ENCODE measurements around the gene DNAJB11. TPM values are rescaled to one million over a fixed set of nuclear protein-coding genes. Genes with fewer than 3 reads are reported as not detected.
A peak's percentile ranks its signal among the peaks of the same experiment; 100 is the strongest.

The DNAJB11 gene
- total and polyA plus RNA-seq, 2 experiments from 2014 or later, result 72.6 to 85.6 TPM

DNA sequence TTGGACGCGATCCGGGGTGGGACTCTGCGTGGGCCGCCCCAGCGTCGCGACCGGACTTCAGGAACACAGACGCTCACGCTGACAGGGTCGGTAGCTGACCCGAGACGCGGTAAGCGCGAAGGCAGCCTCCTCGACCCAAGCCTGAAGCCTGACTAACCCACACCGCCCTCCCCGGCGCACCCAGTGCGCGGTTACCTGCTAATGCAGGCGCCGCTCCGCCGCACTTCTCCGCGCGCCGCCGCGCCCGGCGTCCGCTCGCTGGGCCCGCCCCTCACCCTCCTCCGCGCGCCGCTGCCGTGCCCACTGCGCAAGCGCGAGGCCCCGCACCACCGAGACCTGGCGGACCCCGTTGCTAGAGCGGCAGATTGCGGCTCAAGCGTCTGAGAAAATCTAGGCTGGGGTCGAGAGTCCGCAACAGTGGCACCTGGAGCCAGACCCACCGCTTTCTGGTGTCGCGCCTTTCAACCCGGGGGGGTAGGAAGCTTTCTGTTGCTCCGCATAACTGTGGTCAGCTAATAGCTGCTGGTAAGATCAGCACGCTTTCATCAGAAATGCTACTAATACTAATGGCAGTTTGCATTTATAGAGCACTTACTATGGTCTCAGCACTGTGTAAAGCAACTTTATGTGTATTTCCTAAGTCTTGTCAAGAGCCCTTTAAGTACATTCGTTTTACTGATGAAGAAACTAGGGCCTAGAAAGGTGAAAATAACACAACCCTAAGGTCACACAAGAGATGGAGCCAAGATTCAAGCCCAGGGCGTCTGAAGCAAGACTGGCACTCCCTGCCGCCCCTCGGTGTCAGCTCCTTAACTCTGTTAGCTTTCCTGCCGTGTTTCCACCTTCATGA lies 3.2 kb upstream of the DNAJB11 start, which contains the start of gene TBCCD1:
Gene TBCCD1 (minus strand): TSS at position 268 of the 850 bp plus-strand sequence. CDS start 3,010 bp downstream, outside the sequence.
- Mint-ChIP-seq H3K36me3 (ENCODE audit: low read depth) (0 out of 3 replicates have a peak, but pooled peaks cover 3% of the 10 kb centered on the region), H3K4me1 (peaks cover 21% of the 10 kb centered on the region)
- peaks cover 25% of the 10 kb centered on the region for H3K4me1 ChIP-seq (ENCODE audit: insufficient read depth)

More for the DNA sequence above, 3.2 kb upstream of the DNAJB11 start, which contains the start of gene TBCCD1:
- H3K27ac Mint-ChIP-seq, result peak within 1 kb of the TSS; percentile 94
- peak within 1 kb of the TSS; percentile 96 for H3K4me3 ChIP-seq
- H3K4me3 Mint-ChIP-seq, result peak within 1 kb of the TSS; percentile 80
- 0 out of 2 replicates have a peak, but pooled peaks cover 8% of the 10 kb centered on the region for H4K20me1 ChIP-seq (replicated peaks; ENCODE audit: insufficient read depth)
- peak within 1 kb of the TSS; percentile 85 for H3K27ac ChIP-seq (ENCODE audit: low read depth)
- no peaks in the 10 kb centered on the region for H3K27me3 ChIP-seq (ENCODE audit: insufficient read depth)
- H2AFZ ChIP-seq, result peak within 1 kb of the TSS; percentile 97
- peak; percentile 77 for ATAC-seq
- DNase-seq (ENCODE audit: low spot score), result peak; percentile 89
- peaks cover 2% of the 10 kb centered on the region; the same call in 1 of the 2 replicates for H3F3A ChIP-seq (replicated peaks; ENCODE audit: low read depth)
- H3K4me2 ChIP-seq, result peak within 1 kb of the TSS; percentile 87
- peaks cover 7% of the 10 kb centered on the region for H3K27me3 Mint-ChIP-seq (ENCODE audit: insufficient read depth, low read depth, poor library complexity)
- no peaks in the 10 kb centered on the region for H3K9me2 ChIP-seq (ENCODE audit: insufficient read depth)
- H3K36me3 ChIP-seq (ENCODE audit: insufficient read depth), result peaks cover 9% of the 10 kb centered on the region
- peaks cover 20% of the 10 kb centered on the region for H3K79me2 ChIP-seq (replicated peaks; ENCODE audit: insufficient read depth)
- TF ChIP-seq CREB1 (CRISPR knock-in tag; IDR thresholded peaks at IDR 0.05; ENCODE audit: low read depth) (peak; percentile 25; the same call in 1 of the 2 replicates), POLR2AphosphoS5 (IDR thresholded peaks at IDR 0.05; ENCODE audit: low read depth) (peak; percentile 89), EZH2phosphoT487 (IDR thresholded peaks at IDR 0.05; ENCODE audit: unreplicated experiment) (no peak), ZNF114 (CRISPR knock-in tag; IDR thresholded peaks at IDR 0.05) (no peak), ZNF331 (CRISPR knock-in tag; IDR thresholded peaks at IDR 0.05; ENCODE audit: low read depth) (no peak), STAT1 (IDR thresholded peaks at IDR 0.05; ENCODE audit: unreplicated experiment) (no peak), NANOG (IDR thresholded peaks at IDR 0.05; ENCODE audit: borderline replicate concordance) (no peak), EZH2 (IDR thresholded peaks at IDR 0.05; ENCODE audit: low read depth, unreplicated experiment) (no peak), JUNB (IDR thresholded peaks at IDR 0.05; ENCODE audit: unreplicated experiment) (no peak)
- TF ChIP-seq, protein P1, sequence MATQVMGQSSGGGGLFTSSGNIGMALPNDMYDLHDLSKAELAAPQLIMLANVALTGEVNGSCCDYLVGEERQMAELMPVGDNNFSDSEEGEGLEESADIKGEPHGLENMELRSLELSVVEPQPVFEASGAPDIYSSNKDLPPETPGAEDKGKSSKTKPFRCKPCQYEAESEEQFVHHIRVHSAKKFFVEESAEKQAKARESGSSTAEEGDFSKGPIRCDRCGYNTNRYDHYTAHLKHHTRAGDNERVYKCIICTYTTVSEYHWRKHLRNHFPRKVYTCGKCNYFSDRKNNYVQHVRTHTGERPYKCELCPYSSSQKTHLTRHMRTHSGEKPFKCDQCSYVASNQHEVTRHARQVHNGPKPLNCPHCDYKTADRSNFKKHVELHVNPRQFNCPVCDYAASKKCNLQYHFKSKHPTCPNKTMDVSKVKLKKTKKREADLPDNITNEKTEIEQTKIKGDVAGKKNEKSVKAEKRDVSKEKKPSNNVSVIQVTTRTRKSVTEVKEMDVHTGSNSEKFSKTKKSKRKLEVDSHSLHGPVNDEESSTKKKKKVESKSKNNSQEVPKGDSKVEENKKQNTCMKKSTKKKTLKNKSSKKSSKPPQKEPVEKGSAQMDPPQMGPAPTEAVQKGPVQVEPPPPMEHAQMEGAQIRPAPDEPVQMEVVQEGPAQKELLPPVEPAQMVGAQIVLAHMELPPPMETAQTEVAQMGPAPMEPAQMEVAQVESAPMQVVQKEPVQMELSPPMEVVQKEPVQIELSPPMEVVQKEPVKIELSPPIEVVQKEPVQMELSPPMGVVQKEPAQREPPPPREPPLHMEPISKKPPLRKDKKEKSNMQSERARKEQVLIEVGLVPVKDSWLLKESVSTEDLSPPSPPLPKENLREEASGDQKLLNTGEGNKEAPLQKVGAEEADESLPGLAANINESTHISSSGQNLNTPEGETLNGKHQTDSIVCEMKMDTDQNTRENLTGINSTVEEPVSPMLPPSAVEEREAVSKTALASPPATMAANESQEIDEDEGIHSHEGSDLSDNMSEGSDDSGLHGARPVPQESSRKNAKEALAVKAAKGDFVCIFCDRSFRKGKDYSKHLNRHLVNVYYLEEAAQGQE (IDR thresholded peaks at IDR 0.05; ENCODE audit: unreplicated experiment), result no peak
- TF ChIP-seq, protein P2, sequence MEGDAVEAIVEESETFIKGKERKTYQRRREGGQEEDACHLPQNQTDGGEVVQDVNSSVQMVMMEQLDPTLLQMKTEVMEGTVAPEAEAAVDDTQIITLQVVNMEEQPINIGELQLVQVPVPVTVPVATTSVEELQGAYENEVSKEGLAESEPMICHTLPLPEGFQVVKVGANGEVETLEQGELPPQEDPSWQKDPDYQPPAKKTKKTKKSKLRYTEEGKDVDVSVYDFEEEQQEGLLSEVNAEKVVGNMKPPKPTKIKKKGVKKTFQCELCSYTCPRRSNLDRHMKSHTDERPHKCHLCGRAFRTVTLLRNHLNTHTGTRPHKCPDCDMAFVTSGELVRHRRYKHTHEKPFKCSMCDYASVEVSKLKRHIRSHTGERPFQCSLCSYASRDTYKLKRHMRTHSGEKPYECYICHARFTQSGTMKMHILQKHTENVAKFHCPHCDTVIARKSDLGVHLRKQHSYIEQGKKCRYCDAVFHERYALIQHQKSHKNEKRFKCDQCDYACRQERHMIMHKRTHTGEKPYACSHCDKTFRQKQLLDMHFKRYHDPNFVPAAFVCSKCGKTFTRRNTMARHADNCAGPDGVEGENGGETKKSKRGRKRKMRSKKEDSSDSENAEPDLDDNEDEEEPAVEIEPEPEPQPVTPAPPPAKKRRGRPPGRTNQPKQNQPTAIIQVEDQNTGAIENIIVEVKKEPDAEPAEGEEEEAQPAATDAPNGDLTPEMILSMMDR (conservative IDR thresholded peaks at IDR 0.05; ENCODE audit: low read depth in 2 of 2), result no peak
- TF ChIP-seq, protein P3, sequence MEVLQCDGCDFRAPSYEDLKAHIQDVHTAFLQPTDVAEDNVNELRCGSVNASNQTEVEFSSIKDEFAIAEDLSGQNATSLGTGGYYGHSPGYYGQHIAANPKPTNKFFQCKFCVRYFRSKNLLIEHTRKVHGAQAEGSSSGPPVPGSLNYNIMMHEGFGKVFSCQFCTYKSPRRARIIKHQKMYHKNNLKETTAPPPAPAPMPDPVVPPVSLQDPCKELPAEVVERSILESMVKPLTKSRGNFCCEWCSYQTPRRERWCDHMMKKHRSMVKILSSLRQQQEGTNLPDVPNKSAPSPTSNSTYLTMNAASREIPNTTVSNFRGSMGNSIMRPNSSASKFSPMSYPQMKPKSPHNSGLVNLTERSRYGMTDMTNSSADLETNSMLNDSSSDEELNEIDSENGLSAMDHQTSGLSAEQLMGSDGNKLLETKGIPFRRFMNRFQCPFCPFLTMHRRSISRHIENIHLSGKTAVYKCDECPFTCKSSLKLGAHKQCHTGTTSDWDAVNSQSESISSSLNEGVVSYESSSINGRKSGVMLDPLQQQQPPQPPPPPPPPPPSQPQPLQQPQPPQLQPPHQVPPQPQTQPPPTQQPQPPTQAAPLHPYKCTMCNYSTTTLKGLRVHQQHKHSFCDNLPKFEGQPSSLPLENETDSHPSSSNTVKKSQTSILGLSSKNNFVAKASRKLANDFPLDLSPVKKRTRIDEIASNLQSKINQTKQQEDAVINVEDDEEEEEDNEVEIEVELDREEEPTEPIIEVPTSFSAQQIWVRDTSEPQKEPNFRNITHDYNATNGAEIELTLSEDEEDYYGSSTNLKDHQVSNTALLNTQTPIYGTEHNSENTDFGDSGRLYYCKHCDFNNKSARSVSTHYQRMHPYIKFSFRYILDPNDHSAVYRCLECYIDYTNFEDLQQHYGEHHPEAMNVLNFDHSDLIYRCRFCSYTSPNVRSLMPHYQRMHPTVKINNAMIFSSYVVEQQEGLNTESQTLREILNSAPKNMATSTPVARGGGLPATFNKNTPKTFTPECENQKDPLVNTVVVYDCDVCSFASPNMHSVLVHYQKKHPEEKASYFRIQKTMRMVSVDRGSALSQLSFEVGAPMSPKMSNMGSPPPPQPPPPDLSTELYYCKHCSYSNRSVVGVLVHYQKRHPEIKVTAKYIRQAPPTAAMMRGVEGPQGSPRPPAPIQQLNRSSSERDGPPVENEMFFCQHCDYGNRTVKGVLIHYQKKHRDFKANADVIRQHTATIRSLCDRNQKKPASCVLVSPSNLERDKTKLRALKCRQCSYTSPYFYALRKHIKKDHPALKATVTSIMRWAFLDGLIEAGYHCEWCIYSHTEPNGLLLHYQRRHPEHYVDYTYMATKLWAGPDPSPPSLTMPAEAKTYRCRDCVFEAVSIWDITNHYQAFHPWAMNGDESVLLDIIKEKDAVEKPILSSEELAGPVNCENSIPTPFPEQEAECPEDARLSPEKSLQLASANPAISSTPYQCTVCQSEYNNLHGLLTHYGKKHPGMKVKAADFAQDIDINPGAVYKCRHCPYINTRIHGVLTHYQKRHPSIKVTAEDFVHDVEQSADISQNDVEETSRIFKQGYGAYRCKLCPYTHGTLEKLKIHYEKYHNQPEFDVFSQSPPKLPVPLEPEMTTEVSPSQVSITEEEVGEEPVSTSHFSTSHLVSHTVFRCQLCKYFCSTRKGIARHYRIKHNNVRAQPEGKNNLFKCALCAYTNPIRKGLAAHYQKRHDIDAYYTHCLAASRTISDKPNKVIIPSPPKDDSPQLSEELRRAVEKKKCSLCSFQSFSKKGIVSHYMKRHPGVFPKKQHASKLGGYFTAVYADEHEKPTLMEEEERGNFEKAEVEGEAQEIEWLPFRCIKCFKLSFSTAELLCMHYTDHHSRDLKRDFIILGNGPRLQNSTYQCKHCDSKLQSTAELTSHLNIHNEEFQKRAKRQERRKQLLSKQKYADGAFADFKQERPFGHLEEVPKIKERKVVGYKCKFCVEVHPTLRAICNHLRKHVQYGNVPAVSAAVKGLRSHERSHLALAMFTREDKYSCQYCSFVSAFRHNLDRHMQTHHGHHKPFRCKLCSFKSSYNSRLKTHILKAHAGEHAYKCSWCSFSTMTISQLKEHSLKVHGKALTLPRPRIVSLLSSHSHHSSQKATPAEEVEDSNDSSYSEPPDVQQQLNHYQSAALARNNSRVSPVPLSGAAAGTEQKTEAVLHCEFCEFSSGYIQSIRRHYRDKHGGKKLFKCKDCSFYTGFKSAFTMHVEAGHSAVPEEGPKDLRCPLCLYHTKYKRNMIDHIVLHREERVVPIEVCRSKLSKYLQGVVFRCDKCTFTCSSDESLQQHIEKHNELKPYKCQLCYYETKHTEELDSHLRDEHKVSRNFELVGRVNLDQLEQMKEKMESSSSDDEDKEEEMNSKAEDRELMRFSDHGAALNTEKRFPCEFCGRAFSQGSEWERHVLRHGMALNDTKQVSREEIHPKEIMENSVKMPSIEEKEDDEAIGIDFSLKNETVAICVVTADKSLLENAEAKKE (CRISPR knock-in tag; IDR thresholded peaks at IDR 0.05), result no peak
- TF ChIP-seq, protein P4, sequence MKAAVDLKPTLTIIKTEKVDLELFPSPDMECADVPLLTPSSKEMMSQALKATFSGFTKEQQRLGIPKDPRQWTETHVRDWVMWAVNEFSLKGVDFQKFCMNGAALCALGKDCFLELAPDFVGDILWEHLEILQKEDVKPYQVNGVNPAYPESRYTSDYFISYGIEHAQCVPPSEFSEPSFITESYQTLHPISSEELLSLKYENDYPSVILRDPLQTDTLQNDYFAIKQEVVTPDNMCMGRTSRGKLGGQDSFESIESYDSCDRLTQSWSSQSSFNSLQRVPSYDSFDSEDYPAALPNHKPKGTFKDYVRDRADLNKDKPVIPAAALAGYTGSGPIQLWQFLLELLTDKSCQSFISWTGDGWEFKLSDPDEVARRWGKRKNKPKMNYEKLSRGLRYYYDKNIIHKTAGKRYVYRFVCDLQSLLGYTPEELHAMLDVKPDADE (IDR thresholded peaks at IDR 0.05), result 0 out of 2 replicates have a peak, but pooled peaks have one; percentile 31
- no peaks in the 10 kb centered on the region for H3K9me3 Mint-ChIP-seq
